ENCODE measurements around the gene NUDT4B.
"Not testable (repeated sequence)": the region's sequence is repeated elsewhere in the genome, so short reads cannot be mapped to it uniquely, and the experiment has no call there.

DNA sequence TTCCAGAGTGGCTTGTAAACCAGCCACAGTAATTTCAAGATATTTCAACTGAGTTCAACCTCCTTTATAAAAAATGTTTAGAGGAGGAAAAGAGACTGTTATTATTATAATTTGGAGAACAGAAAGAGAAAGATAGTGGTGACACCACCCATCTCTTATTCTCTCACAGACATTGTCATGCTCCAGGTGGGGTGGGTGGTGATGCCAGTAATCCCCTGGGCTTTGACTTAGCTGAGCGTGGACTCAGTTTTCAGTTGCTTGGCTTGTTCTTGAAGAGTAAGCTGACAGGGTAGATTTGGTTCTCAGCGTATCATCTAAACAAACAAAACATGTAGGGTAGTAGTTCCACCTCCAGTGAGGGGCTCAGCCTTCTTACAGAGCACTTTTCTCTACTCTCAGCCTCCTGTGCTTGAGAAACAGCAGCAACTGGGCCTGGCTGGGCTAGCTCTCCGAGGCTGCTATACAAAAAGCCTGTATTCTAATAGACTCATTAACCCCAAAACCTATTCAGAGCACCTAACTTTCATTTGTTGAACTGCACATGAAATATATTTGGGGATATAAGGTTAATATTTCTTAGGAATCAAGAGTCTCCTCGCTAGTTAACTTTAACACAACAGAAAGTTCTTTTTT is 43.1 kb upstream of the NUDT4B start:
- TF ChIP-seq, protein P1, sequence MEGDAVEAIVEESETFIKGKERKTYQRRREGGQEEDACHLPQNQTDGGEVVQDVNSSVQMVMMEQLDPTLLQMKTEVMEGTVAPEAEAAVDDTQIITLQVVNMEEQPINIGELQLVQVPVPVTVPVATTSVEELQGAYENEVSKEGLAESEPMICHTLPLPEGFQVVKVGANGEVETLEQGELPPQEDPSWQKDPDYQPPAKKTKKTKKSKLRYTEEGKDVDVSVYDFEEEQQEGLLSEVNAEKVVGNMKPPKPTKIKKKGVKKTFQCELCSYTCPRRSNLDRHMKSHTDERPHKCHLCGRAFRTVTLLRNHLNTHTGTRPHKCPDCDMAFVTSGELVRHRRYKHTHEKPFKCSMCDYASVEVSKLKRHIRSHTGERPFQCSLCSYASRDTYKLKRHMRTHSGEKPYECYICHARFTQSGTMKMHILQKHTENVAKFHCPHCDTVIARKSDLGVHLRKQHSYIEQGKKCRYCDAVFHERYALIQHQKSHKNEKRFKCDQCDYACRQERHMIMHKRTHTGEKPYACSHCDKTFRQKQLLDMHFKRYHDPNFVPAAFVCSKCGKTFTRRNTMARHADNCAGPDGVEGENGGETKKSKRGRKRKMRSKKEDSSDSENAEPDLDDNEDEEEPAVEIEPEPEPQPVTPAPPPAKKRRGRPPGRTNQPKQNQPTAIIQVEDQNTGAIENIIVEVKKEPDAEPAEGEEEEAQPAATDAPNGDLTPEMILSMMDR (IDR thresholded peaks at IDR 0.05 in 8 of 11, conservative IDR thresholded peaks at IDR 0.05 in 3 of 11): not testable (repeated sequence)
- TF ChIP-seq POLR2A, POLR2AphosphoS5 (IDR thresholded peaks at IDR 0.05): not testable (repeated sequence)
